CD8-positive, alpha-beta memory T cell (primary cell): Measurements from ENCODE around the gene RELN. TPM values are rescaled to one million over a fixed set of nuclear protein-coding genes. Genes with fewer than 3 reads are reported as not detected.

Experiments used
- CTCF ChIA-PET: fragments of 350-600 bp; sonication (Branson Sonifier 250); formaldehyde crosslinking; loops from one replicate; lab custom pipeline; 2021; ENCODE audit warnings: antibody characterized with exemption; lab: Charles Lee
- POLR2A ChIA-PET: fragments of 350-600 bp; sonication (Branson Sonifier 250); formaldehyde crosslinking; loops from one replicate; lab custom pipeline; 2021; ENCODE audit warnings: antibody characterized with exemption; lab: Charles Lee
- DNase-seq, 5 donors: peaks; one replicate each; pipeline versions ENCODE4 v3.0.0 to v3.0.0-alpha.2; 2020 to 2022; ENCODE audit warnings: mixed read lengths in 1 of 5
- H3K27ac ChIP-seq: one replicate; pipeline ENCODE4 v1.7.0; 2013; ENCODE audit warnings: low read depth, mild to moderate bottlenecking, low read length, moderate library complexity
- H3K27me3 ChIP-seq: 2 replicates; pipeline ENCODE4 v1.7.0; 2013; ENCODE audit warnings: low read length, mild to moderate bottlenecking; ENCODE audit not compliant: insufficient read depth, poor library complexity, severe bottlenecking
- H3K36me3 ChIP-seq: 2 replicates; pipeline ENCODE4 v1.7.0; 2013; ENCODE audit warnings: mild to moderate bottlenecking, low read length, moderate library complexity; ENCODE audit not compliant: insufficient read depth
- H3K4me1 ChIP-seq: 2 replicates; pipeline ENCODE4 v1.7.0; 2013; ENCODE audit warnings: mild to moderate bottlenecking, low read length, moderate library complexity; ENCODE audit not compliant: insufficient read depth
- H3K4me3 ChIP-seq: 2 replicates; pipeline ENCODE4 v1.7.0; 2013; ENCODE audit warnings: mild to moderate bottlenecking, low read length
- H3K9me3 ChIP-seq: 2 replicates; pipeline ENCODE4 v1.7.0; 2013; ENCODE audit warnings: mild to moderate bottlenecking, low read length
- H3K27ac Mint-ChIP-seq, 8 donors: one replicate each; pipeline ENCODE4 v1.8.0; 2020 to 2021; ENCODE audit warnings: mixed read lengths in 8 of 8, mild to moderate bottlenecking in 6 of 8, inconsistent platforms in 3 of 8, moderate library complexity in 3 of 8
- H3K27me3 Mint-ChIP-seq, 2 donors: one replicate each; pipeline ENCODE4 v1.8.0; 2020 to 2021; ENCODE audit warnings: mixed read lengths in 2 of 2, mild to moderate bottlenecking in 1 of 2, moderate library complexity in 1 of 2
- H3K36me3 Mint-ChIP-seq, 3 donors: one replicate each; pipeline ENCODE4 v1.8.0; 2020 to 2021; ENCODE audit warnings: mixed read lengths in 3 of 3, inconsistent platforms in 1 of 3, mild to moderate bottlenecking in 1 of 3
- H3K4me1 Mint-ChIP-seq, 3 donors: one replicate each; pipeline ENCODE4 v1.8.0; 2020 to 2021; ENCODE audit warnings: mixed read lengths in 3 of 3, inconsistent platforms in 1 of 3, mild to moderate bottlenecking in 1 of 3
- H3K4me3 Mint-ChIP-seq, 7 donors: one replicate each; pipeline ENCODE4 v1.8.0; 2020 to 2021; ENCODE audit warnings: mixed read lengths in 7 of 7, mild to moderate bottlenecking in 6 of 7, moderate library complexity in 4 of 7, inconsistent platforms in 2 of 7
- H3K9me3 Mint-ChIP-seq, 5 donors: one replicate each; pipeline ENCODE4 v1.8.0; 2020 to 2022; ENCODE audit warnings: mixed read lengths in 5 of 5, mild to moderate bottlenecking in 3 of 5, moderate library complexity in 2 of 5, inconsistent platforms in 1 of 5
- polyA plus RNA-seq: library from polyadenylated mRNA; unstranded; fragments of 300-500 nt; fragmentation: Illumina TruSeq; gene quantifications from one replicate; pipeline ENCODE4 v1.2.3, GENCODE V29; 2021
- total RNA-seq, 2 experiments: library from RNA; stranded (reverse); gene quantifications; one replicate each; pipeline ENCODE4 v1.2.3, GENCODE V29; 2021

Gene RELN
- total and polyA plus RNA-seq, 3 experiments from 2014 or later, result not detected

GRCh38 chr7:103762877-103763276, 226.6 kb downstream of the RELN start:
- Mint-ChIP-seq H3K36me3 (no peaks in the 10 kb centered on the region), H3K4me3 (no peak overlapping the region), H3K9me3 (no peaks in the 10 kb centered on the region), H3K27ac (no peak overlapping the region), H3K27me3 (peaks cover 3 to 12% of the 10 kb centered on the region in 2 donors), H3K4me1 (no peaks in the 10 kb centered on the region)
- DNase-seq, result no peak
- Histone ChIP-seq H3K4me1 (no peaks in the 10 kb centered on the region), H3K27me3 (no peaks in the 10 kb centered on the region), H3K9me3 (no peaks in the 10 kb centered on the region), H3K4me3 (no peak overlapping the region), H3K27ac (no peak overlapping the region), H3K36me3 (no peaks in the 10 kb centered on the region)
- CTCF ChIA-PET, result no interaction called here
- POLR2A ChIA-PET, result no interaction called here

- H3K4me3 ChIP-seq, result no peak overlapping the region
- no peaks in the 10 kb centered on the region for H3K36me3 Mint-ChIP-seq
- no peaks in the 10 kb centered on the region for H3K4me1 ChIP-seq
- H3K36me3 ChIP-seq, result no peaks in the 10 kb centered on the region
- no peaks in the 10 kb centered on the region for H3K9me3 Mint-ChIP-seq
- no peaks in the 10 kb centered on the region for H3K4me1 Mint-ChIP-seq
- H3K9me3 ChIP-seq, result no peaks in the 10 kb centered on the region
- ChIA-PET CTCF (no interaction called here), POLR2A (no interaction called here)
- H3K27me3 Mint-ChIP-seq, result peaks cover 3 to 12% of the 10 kb centered on the region in 2 donors
- no peak overlapping the region for H3K27ac ChIP-seq
- DNase-seq, result no peak
- no peak overlapping the region for H3K4me3 Mint-ChIP-seq
- H3K27me3 ChIP-seq, result no peaks in the 10 kb centered on the region
- no peak overlapping the region for H3K27ac Mint-ChIP-seq
Observed at GRCh38 chr7:103762065-103762760, 227.2 kb downstream of the RELN start.

- no peaks in the 10 kb centered on the region for H3K4me1 Mint-ChIP-seq
- no peak for DNase-seq
- peaks cover 0 to 3% of the 10 kb centered on the region in 2 donors for H3K27me3 Mint-ChIP-seq
- ChIA-PET CTCF (no interaction called here), POLR2A (no interaction called here)
- Histone ChIP-seq H3K27ac (no peak overlapping the region), H3K36me3 (no peaks in the 10 kb centered on the region), H3K4me3 (no peak overlapping the region), H3K4me1 (no peaks in the 10 kb centered on the region), H3K9me3 (no peaks in the 10 kb centered on the region), H3K27me3 (no peaks in the 10 kb centered on the region)
- no peaks in the 10 kb centered on the region for H3K36me3 Mint-ChIP-seq
- no peak overlapping the region for H3K4me3 Mint-ChIP-seq
- no peak overlapping the region for H3K27ac Mint-ChIP-seq
- peaks cover 0 to 2% (median 0%) of the 10 kb centered on the region in 5 donors for H3K9me3 Mint-ChIP-seq
Observed at GRCh38 chr7:103752995-103753394, 236.5 kb downstream of the RELN start.

GRCh38 chr7:103751311-103751880, 238.1 kb downstream of the RELN start:
- Mint-ChIP-seq H3K36me3 (no peaks in the 10 kb centered on the region), H3K4me3 (no peak overlapping the region), H3K27me3 (peaks cover 0 to 3% of the 10 kb centered on the region in 2 donors), H3K27ac (no peak overlapping the region), H3K9me3 (peaks cover 0 to 3% (median 0%) of the 10 kb centered on the region in 5 donors), H3K4me1 (no peaks in the 10 kb centered on the region)
- Histone ChIP-seq H3K27ac (no peak overlapping the region), H3K36me3 (no peaks in the 10 kb centered on the region), H3K9me3 (no peaks in the 10 kb centered on the region), H3K27me3 (no peaks in the 10 kb centered on the region), H3K4me1 (no peaks in the 10 kb centered on the region), H3K4me3 (no peak overlapping the region)
- no peak for DNase-seq
- ChIA-PET CTCF (no interaction called here), POLR2A (no interaction called here)

GRCh38 chr7:103748680-103749079, 240.8 kb downstream of the RELN start:
- H3K27ac ChIP-seq, result no peak overlapping the region

GRCh38 chr7:103735377-103735776, 254.1 kb downstream of the RELN start:
- CTCF ChIA-PET, result interaction anchor here (1.2 kb wide), 1 partner anchor 11 kb away, joined by 3 read pairs; no protein-coding TSS in a partner anchor
- no peaks in the 10 kb centered on the region for H3K27me3 ChIP-seq
- Mint-ChIP-seq H3K4me1 (no peaks in the 10 kb centered on the region), H3K27me3 (peaks cover 4 to 5% of the 10 kb centered on the region in 2 donors), H3K27ac (no peak overlapping the region), H3K9me3 (peaks cover 0 to 3% (median 0%) of the 10 kb centered on the region in 5 donors), H3K36me3 (no peaks in the 10 kb centered on the region), H3K4me3 (no peak overlapping the region)
- POLR2A ChIA-PET, result no interaction called here
- no peaks in the 10 kb centered on the region for H3K4me1 ChIP-seq
- H3K9me3 ChIP-seq, result no peaks in the 10 kb centered on the region
- no peak for DNase-seq
- H3K36me3 ChIP-seq, result no peaks in the 10 kb centered on the region
- no peak overlapping the region for H3K27ac ChIP-seq
- H3K4me3 ChIP-seq, result no peak overlapping the region

More at GRCh38 chr7:103748680-103749079, 240.8 kb downstream of the RELN start:
- Mint-ChIP-seq H3K4me1 (no peaks in the 10 kb centered on the region), H3K27ac (no peak overlapping the region), H3K27me3 (no peaks in the 10 kb centered on the region), H3K9me3 (peaks cover 0 to 3% (median 2%) of the 10 kb centered on the region in 5 donors), H3K4me3 (no peak overlapping the region), H3K36me3 (no peaks in the 10 kb centered on the region)
- Histone ChIP-seq H3K9me3 (no peaks in the 10 kb centered on the region), H3K4me3 (no peak overlapping the region), H3K36me3 (no peaks in the 10 kb centered on the region), H3K4me1 (no peaks in the 10 kb centered on the region), H3K27me3 (no peaks in the 10 kb centered on the region)
- POLR2A ChIA-PET, result no interaction called here
- CTCF ChIA-PET, result no interaction called here
- DNase-seq, result no peak

GRCh38 chr7:103731169-103731568, 258.3 kb downstream of the RELN start:
- Histone ChIP-seq H3K4me1 (no peaks in the 10 kb centered on the region), H3K27me3 (no peaks in the 10 kb centered on the region), H3K36me3 (no peaks in the 10 kb centered on the region), H3K4me3 (no peak overlapping the region), H3K27ac (no peak overlapping the region), H3K9me3 (no peaks in the 10 kb centered on the region)
- H3K9me3 Mint-ChIP-seq, result peaks cover 0 to 3% (median 0%) of the 10 kb centered on the region in 5 donors
- no peaks in the 10 kb centered on the region for H3K4me1 Mint-ChIP-seq
- H3K4me3 Mint-ChIP-seq, result no peak overlapping the region
- no peak overlapping the region for H3K27ac Mint-ChIP-seq
- no peak for DNase-seq
- CTCF ChIA-PET, result no interaction called here
- POLR2A ChIA-PET, result no interaction called here
- no peaks in the 10 kb centered on the region for H3K36me3 Mint-ChIP-seq
- peaks cover 0 to 4% of the 10 kb centered on the region in 2 donors for H3K27me3 Mint-ChIP-seq

GRCh38 chr7:103729026-103729425, 260.4 kb downstream of the RELN start:
- Mint-ChIP-seq H3K4me3 (no peak overlapping the region), H3K27ac (no peak overlapping the region), H3K36me3 (no peaks in the 10 kb centered on the region), H3K27me3 (peaks cover 0 to 4% of the 10 kb centered on the region in 2 donors), H3K4me1 (no peaks in the 10 kb centered on the region), H3K9me3 (peaks cover 0 to 3% (median 0%) of the 10 kb centered on the region in 5 donors)
- Histone ChIP-seq H3K36me3 (no peaks in the 10 kb centered on the region), H3K9me3 (no peaks in the 10 kb centered on the region), H3K4me3 (no peak overlapping the region), H3K27ac (no peak overlapping the region), H3K4me1 (no peaks in the 10 kb centered on the region), H3K27me3 (no peaks in the 10 kb centered on the region)
- ChIA-PET POLR2A (interaction anchor here (0.5 kb wide), 1 partner anchor 657 kb away, joined by 3 read pairs; no protein-coding TSS in a partner anchor), CTCF (no interaction called here)
- DNase-seq, result no peak
